Smooth muscle cell of bladder (primary cell): ENCODE measurements around the gene ZNG1A. TPM values are rescaled to one million over a fixed set of nuclear protein-coding genes. Genes with fewer than 3 reads are reported as not detected.

ENCODE experiments used
- total RNA-seq: library from RNA; depleted of rRNA; stranded (reverse); fragments of >200 nt; gene quantifications from 2 replicates; pipeline ENCODE4 v1.2.3, GENCODE V29; 2014

Gene ZNG1A
- 23.3 and 29.9 TPM in 2 replicates for total RNA-seq

DNA sequence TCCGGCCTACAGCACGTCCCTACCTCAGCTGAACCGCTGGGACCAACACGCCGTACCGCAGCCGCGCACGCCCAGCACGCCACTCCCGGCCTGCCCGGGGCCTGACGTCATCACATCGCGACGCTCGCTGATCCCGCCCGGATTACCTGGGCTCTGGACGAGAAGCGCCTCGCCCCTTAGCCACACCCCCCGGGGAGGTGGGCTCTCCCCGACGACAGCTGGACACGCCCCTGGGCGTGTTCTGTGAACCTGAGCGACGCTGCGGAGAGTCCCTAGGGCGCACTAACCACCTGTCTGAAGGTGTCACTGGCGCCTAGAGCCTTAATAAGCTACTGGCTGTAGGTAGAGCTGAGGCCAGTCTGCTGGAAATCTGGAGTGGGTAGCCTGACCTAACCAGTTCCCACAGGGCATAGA, at the start of gene ZNG1A:
ZNG1A (minus strand) TSS at position 87 of the 414 bp plus-strand sequence. CDS start 87 bp downstream, outside the sequence.

GRCh38 chr9:214648-215493, 36.0 kb upstream of the ZNG1A start, which contains the start of gene DOCK8:
DOCK8 (plus strand) TSS chr9:214865; CDS start chr9:214977, 112 bp downstream.

GRCh38 chr9:117995-118467, 60.8 kb downstream of the ZNG1A start, which contains the start of gene FOXD4:
FOXD4 (minus strand) TSS chr9:118417; CDS start chr9:118119, 298 bp downstream.

Other genes with a start within 250 kb of the ZNG1A start
- 5.7 and 6.8 TPM in 2 replicates for gene WASHC1, start 149.6 kb downstream of the ZNG1A start, total RNA-seq
- under 0.01 and 0.28 TPM in 2 replicates for gene FOXD4, start 60.6 kb downstream of the ZNG1A start, total RNA-seq
- under 0.01 and 0.18 TPM in 2 replicates for gene DOCK8, start 35.8 kb upstream of the ZNG1A start, total RNA-seq